ENCODE data around the gene DTX3.
"Not testable (repeated sequence)": the region's sequence is repeated elsewhere in the genome, so short reads cannot be mapped to it uniquely, and the experiment has no call there.

DNA sequence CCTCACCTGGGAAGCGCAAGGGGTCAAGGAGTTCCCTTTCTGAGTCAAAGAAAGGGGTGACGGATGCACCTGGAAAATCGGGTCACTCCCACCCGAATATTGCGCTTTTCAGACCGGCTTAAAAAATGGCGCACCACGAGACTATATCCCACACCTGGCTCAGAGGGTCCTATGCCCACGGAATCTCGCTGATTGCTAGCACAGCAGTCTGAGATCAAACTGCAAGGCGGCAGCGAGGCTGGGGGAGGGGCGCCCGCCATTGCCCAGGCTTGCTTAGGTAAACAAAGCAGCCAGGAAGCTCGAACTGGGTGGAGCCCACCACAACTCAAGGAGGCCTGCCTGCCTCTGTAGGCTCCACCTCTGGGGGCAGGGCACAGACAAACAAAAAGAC, 42.0 kb downstream of the DTX3 start:
- TF ChIP-seq CTCF (conservative IDR thresholded peaks at IDR 0.05); ZFX (IDR thresholded peaks at IDR 0.05): not testable (repeated sequence)

Measured in C4-2B (cell line).